T47D (cell line): Measurements from ENCODE around the gene BHMT.
A peak's percentile ranks its signal among the peaks of the same experiment; 100 is the strongest.

ENCODE experiments used
- DNase-seq, 2 experiments: peaks; one replicate each; pipeline versions ENCODE4 v3.0.0 to v3.0.0-alpha.2; 2011 to 2012; ENCODE audit warnings: low read depth in 1 of 2, low spot score in 1 of 2
- JUND ChIP-seq: IDR thresholded peaks from 2 replicates; pipeline ENCODE4 v1.6.1; 2012; ENCODE audit warnings: low read depth
- in situ Hi-C: cut with HindIII; loops from 2 replicates; pipeline ENCODE4 v1.10.0; 2016; ENCODE audit warnings: low sequenced_read_pairs, low pct_unique_long_range_greater_than_20kb

Gene BHMT

GRCh38 chr5:79111387-79111959 is at the start of gene BHMT:
TSS of gene BHMT (plus strand) at chr5:79111809. CDS start at chr5:79111886, 77 bp downstream.
- no peak for TF ChIP-seq JUND
- in situ Hi-C loops: no loop called here
- DNase-seq: no peak

- in situ Hi-C loops: no loop called here
- no peak for TF ChIP-seq JUND
- peak in 1 of 2 experiments; percentile 19 for DNase-seq
These were observed 49.2 kb upstream of the BHMT start for GRCh38 chr5:79062436-79062835.

GRCh38 chr5:79069488-79070349 is 41.9 kb upstream of the BHMT start, which contains the start of the genes BHMT2 and DMGDH:
TSS of gene BHMT2 (plus strand) at chr5:79069767. CDS start at chr5:79069783, 16 bp downstream.
TSS of gene DMGDH (minus strand) at chr5:79069674. CDS start at chr5:79069620, 54 bp downstream.
- no peak for DNase-seq
- in situ Hi-C loops: no loop called here
- TF ChIP-seq JUND: no peak

GRCh38 chr5:79070350-79070667 is 41.3 kb upstream of the BHMT start:
- no peak for DNase-seq
- TF ChIP-seq JUND: no peak
- in situ Hi-C loops: no loop called here

- DNase-seq: no peak
- in situ Hi-C loops: no loop called here
- TF ChIP-seq JUND: no peak
These were observed 37.0 kb upstream of the BHMT start for GRCh38 chr5:79074641-79075040.

GRCh38 chr5:79075646-79076426 is 35.8 kb upstream of the BHMT start:
- no peak for TF ChIP-seq JUND
- no peak for DNase-seq
- in situ Hi-C loops: no loop called here

- no peak for TF ChIP-seq JUND
- in situ Hi-C loops: no loop called here
- no peak for DNase-seq
These were observed 34.8 kb upstream of the BHMT start for GRCh38 chr5:79076819-79077218.

GRCh38 chr5:79077680-79078365 is 33.8 kb upstream of the BHMT start:
- DNase-seq: no peak
- no peak for TF ChIP-seq JUND
- in situ Hi-C loops: no loop called here

- no peak for TF ChIP-seq JUND
- in situ Hi-C loops: no loop called here
- DNase-seq: no peak
These were observed 30.8 kb upstream of the BHMT start for GRCh38 chr5:79080804-79081203.

- in situ Hi-C loops: no loop called here
- no peak for TF ChIP-seq JUND
- peak in 1 of 2 experiments; percentile 19 for DNase-seq
These were observed 29.8 kb upstream of the BHMT start for GRCh38 chr5:79081779-79082178.

- in situ Hi-C loops: no loop called here
- no peak for TF ChIP-seq JUND
- no peak for DNase-seq
These were observed 25.5 kb upstream of the BHMT start for GRCh38 chr5:79086116-79086515.

- no peak for DNase-seq
- TF ChIP-seq JUND: no peak
- in situ Hi-C loops: no loop called here
These were observed 23.1 kb upstream of the BHMT start for GRCh38 chr5:79088507-79088906.
